Activated CD8-positive, alpha-beta memory T cell treated with anti-CD3 and anti-CD28 coated beads, Interleukin-2, amount 50 U/mL, for 48 hours (primary cell): ENCODE results near the gene SRC.

Experiments used
- DNase-seq: peaks from one replicate; pipeline ENCODE4 v3.0.0-alpha.2; 2020

The SRC gene

DNA sequence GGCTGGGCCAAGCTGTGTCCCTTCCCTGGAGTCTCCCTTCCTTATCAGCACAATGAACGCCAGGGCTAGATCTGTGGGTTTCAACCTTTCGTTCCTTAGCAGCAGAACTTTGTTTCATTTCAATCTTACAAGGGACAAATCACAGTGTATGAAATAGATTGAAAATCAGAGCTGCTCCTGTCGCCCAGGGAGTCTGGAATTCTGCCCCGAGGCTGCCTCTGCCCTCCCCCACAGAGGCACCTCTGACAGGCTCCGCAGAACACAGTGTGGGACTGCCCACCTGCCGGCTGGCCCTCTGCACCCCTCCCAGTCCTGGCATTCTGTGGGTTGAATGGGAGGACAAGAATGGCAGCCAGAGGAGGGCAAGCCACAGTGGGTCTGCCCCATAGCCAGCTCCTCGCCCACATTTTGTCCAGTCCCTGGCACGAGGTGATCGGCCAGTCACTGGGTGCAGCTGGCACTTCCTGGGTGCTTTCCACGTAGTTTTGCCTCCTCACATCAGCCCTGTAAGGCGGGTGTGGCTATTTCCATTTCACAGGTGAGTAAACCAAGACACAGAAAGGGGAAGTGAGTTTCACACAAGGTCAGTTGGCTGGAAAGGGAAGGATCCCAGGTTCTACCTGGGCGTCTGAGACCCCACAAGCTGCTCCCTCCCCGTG, 30.4 kb upstream of the SRC start:
- DNase-seq: no peak

DNA sequence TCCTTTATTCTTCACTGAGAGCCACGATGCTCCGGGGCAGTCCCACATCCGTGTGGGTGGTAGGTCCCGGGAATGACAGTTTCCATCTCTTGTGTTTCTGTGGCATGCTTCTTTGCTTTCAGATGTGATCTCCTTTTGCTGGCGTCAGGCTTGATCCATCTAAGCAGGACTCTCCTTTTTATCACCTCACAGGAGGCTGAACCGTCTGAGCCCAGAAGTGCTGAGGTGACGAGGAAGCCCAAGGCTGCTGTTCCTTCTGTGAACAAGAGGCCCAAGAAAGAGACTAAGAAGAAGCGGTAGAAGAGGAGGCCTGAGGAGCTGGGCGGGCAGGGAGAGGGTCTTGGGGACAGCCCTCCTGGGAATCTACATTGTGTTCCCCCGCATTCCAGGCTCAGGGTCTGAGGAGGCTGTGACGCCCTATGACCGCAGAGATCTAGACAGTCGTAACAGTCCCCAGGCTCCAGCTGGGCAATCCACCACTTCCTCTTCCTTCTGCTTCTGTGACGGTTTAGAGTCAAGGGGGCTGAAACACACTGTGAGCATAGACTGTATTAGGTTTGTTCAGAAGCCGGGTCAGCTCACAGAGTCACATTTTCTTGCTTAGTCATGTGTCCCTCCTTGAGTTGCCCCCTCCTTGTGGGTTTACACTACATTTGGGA, 29.7 kb upstream of the SRC start:
- DNase-seq: no peak

DNA sequence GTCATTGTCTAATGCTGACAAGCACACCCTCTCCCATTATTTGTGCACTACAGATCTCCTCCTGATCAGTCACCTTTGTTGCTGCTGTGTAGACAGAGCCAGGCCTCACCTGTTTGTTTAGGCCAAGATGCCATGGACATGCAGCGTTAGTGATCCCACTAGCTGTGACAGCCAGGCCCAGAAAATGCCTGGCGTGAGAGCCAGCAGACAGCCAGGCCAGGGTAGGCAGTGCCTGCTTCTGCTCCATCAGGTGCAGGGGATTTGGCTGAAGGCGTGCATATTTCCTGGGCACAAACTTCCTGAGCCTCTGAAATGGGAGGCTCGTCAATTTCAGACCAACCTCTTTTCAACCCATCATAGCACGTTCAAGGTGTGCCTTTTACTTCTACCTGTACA, 29.2 kb upstream of the SRC start:
- DNase-seq: no peak

DNA sequence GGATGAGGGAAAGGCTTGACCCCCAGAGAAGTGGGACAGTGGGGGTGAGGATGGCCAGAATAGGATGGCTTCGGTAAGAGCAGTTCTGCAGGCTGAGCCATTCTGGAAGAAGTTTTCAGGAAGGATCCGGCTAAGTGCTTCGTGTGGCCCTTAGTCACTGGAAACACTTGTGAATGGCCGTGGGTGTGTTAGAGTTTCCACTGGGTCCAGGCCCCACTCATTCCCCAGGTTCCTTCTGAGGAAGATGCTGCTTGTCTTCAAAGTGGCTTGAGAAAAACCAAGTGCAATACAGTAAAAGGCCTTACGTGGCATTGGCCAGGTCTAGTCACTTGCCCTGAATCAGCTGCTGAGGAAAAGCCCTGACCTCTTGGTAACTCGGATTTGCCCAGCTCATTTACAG, 28.6 kb upstream of the SRC start:
- no peak for DNase-seq

DNA sequence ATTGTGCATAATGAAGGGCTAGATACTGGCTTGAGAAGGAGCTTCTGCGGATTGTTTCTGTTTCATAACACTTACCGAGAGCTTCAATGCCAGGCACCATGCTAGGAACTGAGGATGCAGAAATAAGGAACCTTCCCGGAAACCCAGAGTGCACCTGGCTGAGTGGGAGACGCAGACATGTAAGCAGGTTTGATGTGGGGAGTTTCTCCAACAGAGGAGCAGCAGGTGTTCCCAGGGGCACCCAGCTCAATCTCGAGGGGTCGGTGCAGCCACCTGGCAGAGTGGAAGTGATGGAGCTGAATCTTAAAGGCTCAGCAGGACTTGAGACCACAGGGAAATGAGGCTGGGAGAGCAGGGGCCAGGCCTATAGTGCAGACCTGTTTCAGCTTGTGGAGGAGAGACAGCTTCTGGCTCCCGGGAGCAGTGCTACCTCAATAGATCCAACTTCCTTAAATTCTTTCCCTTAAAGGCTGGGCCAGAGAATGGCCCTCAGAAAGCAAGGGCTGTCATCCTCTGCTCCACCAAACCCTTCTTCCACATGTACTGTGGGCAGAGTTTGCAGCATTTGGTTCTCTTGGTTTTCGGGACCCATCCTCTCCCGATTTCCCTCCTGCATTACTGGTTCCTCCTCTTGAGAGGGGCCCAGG, 27.8 kb upstream of the SRC start:
- no peak for DNase-seq

DNA sequence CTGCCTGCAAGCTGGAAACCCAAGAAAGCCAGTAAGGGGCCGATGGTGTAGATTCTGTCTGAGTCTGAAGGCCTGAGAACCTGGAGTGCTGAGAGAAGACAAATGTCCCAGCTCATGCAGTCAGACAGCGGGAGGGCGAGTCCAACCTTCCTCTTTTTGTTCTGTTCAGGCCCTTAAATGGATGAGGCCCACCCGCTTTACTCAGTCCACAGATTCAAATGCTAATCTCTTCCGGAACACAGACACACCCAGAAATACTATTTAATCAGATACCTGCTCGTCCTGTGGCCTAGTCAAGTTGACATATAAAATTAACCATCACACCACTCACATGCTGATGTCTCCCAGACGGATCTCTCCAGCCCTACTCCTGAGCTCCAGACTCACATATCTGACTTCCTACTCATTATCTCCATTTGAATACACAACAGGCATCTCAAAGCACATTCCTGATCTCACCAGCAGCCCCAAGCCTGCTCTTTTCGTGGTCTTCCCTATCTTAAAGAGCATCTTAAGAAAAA, 26.7 kb upstream of the SRC start:
- no peak for DNase-seq

DNA sequence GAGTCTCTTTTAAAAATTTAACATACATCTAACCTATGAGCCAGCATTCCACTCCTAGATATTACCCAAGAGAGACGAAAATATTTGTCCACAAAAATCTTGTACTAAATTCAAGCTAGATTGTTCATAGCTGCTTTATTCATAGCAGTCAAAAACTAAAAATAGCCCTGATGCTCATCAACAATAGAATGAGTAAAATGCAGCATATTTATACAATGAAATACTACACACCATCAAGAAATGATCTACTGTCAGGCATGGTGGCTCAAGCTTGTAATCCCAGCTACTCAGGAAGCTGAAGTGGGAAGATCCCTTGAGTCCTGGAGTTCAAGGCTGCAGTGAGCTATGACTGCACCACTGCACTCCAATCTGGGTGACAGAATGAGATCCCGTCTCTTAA, 22.0 kb upstream of the SRC start:
- DNase-seq: no peak

DNA sequence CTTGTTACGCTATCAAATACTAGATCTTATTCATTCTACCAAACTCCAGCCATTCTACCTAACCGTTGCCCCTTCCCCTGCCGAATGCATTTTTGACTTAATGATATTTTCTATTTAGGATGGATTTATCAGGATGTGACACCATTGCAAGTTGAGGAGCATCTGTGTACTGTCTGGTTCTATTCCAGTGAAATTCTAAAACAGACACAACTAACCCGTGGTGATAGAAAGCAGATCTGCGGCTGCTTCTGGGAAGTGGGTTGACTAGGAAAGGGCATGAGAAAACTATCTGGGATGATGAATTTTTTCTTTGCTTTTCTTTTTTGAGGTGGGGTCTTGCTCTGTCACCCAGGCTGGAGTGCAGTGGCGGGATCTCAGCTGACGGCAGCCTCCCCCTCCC, 20.7 kb upstream of the SRC start:
- DNase-seq: no peak

DNA sequence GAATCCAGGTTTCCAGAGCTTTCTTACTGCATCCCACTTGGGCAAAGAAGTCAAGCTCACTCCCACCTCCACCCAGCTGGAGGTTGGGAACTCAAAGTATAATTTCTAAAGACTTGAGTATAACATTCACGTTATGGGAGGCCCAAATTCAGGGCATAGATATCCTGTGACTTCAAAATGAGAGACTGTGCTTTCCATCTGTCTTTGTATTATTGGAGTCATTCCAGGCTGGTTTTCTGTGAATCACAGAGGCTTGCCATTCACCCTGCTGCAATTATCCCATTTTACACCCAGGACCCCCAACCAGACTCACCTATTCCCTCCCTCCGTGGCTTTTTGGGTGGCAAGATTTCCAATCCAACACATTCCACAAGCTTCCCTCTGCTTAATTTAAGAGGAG, 19.3 kb upstream of the SRC start:
- no peak for DNase-seq

DNA sequence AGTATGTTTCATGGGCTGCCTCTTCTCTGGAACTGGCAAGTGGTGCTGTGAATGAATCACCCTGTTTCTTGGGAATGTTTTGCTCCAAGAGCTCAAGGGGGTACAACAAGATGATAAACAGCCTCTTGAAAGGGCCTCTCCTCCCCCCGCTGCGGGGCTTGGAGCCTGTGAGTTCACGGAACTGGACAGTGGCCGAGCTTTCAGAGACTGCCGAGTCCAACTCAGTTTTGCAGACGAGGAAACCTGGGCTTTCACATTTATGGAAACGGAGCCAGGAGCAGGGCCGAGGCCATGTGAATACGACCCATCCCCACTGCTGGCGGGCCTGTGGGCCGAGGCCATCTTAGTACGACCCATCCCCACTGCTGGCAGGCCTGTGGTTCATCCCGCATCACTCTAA, 18.2 kb upstream of the SRC start:
- DNase-seq: no peak

DNA sequence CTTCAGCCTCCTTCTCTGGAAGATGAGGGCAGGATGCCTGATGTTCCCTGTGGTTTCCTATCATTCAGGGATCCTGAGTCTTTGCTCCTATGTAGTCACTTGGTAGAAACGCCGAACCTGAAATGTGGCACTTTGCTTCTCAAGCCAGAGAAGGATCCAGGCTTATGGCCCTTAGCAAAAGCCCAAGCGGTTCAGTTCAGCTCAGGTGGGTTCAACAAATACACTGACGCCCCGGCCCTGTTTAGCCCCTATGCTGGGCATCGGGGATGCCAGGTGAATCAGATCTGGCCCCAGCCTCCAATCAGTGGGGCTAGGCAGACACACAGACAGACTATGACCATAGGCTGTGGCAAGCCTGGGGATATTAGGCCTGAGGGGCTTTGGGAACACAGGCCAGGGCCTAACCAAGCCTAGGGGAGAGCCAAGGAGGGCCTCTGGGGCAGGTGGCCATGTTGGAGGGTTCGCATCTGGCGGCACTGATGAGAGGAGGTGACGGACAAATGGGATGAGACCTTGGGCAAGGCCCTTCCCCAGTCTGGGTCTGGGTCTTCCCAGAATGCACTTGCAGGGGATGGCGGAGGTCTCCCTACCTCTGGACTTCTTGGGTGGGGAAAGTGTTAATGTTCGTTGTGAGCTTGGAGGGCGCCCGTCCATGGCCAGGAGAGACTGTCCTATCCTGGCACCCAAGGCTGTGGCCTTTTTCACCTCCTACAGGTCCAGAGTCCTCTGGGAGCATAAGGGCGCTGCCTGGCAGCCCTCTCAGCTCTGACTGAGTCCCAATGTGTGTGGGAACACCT, 17.6 kb upstream of the SRC start:
- no peak for DNase-seq

DNA sequence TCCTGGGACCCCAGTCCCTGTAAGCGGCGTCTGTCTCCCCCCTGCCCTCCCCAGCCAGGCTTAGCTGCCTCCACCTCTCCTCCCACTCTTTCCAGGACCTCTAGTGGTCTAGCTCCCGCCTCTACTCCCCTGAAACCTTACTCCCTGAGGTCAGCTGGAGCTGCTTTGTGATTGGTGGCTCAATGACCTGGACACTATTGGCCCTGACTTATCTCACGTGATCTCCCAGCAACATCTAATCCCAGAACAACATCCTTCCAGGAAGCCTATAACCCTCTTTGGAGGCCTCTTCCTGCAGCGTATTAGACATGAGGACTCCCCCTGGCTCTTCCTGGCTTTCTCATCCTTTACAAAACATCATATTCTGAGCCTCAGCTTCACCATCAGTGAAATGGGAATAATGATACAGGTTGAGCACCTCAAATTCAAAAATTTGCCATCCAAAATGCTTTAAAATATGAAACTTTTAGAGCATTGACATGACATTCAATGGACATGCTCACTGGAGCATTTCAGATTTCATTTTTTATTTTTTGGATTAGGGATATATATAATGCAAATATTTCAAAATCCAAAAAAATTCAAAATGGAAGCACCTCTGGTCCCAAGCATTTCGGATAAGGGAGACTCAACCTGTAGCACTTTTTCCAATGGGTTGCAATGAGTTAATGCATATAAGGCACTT, 16.3 kb upstream of the SRC start:
- DNase-seq: no peak

DNA sequence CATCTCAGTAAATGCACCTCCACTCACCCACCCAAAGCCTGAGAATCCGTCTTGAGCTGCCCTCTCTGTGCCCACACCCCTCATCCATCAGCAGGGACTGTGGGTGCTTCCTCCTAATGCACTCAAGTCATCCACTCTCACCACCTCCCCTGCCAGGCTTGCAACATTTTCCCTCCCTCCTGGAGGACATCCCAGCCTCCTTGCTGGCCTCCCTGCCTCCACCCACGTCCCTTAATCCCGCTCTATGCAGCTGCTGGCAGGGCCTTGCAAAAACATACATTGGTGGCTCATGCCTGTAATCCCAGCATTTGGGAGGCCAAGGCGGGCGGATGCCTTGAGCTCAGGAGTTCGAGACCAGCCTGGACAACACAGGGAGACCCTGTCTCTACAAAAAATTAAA, 15.6 kb upstream of the SRC start:
- no peak for DNase-seq

DNA sequence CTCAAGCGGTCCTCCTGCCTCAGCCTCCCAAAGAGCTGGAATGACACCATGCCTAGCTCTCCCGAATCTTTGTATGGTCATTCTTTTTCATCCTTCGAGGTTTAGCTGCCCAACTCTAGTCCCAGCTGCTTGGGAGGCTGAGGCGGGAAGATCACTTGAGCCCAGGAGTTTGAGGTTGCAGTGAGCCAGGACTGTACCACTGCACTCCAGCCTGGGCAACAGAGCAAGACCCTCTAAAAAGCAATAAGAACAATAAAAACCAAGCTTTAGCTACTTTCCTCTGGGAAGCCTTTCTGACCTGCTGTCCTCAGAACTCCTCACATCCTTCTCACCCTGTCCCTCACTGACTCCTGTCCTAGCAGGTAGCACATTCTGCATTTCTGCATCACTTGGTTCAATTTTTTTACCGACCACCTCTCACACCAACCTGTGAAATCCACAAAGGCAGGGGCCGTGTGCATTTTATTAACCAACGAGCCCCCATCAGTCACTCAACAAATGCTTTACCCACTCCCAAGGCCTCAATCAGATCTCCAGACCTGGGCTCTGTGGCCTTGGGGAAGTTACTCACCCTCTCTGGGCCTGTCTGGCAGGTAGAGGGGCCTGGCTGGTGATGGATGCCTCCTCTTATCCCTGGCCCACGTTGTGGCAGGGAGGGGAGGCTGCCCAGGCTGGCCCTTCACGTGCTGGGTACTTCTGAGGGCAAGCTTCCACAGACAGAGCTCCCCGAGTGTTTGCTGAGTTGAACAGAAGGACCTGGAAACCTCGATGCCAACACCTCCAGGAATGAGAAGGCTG, 14.7 kb upstream of the SRC start:
- DNase-seq: no peak

DNA sequence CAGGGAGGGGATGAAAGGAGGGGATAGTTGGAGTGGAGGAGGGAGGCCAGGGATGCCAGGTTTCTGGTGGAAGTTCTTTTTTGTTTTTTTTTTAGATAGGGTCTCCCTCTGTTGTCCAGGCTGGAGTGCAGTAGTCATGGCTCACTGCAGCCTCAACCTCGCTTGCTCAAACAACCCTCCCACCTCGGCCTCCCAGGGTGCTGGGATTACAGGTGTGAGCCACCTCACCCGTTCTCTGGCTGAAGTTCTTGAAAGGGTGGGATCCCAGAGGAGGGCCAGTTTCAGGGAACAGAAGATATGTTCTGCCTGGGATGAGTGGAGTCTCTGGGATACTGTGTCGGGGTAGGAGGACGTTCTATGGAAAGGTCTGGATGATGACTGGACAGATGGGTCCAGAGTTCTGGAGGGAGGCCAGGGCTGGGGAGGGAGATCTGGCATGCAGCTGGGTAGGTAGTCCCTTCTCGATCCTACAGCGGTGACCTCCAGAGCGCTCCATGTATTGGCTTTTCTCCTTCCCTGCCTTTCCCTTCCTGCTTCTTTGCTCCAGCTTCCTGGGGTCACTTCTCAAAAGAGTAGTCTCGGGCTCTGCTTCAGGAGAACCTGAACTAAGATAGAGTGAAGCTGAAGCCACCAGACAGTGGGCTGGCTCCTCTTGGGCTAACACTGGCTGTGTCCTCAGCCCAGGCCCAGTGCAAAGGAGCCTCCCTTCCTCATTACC, 12.7 kb upstream of the SRC start:
- no peak for DNase-seq

DNA sequence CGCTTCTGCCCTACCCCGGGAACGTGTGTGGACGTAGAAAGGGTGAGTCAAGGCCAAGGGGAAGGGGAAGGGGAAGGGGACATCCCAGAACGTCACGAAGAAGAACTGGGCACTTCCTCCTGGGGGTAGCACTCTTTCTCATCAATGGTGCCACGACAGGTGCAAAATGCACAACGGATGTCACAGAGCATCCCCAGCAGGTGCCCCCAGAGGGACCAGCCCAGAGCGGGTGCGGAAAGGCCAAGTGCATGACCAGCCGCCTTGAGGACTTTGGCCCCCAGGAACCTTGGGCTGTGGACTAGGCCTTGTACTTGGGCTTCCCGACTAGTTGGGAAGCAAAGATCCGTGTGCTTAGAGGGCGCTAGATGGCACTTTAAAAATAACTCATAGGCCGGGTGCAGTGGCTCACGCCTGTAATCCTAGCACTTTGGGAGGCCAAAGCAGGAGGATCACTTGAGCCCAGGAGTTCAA, 12.1 kb upstream of the SRC start:
- no peak for DNase-seq

DNA sequence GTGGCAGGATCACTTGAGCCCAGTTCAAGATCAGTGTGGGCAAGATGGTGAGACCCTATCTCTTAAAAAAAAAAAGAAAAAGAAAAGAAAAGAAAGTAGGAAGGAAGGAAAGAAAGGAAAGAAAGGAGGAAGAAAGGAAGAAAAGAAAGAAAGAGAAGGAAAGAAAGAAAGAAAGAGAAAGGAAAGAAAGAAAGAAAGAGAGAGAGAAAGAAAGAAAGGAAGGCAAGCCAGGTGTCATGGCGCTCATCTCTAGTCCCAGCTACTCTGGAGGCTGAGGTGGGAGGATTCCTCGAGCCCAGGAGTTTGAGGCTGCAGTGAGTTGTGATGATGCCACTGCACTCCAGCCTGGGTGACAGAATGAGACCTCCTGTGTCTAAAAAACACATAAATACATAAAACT, 11.5 kb upstream of the SRC start:
- no peak for DNase-seq

DNA sequence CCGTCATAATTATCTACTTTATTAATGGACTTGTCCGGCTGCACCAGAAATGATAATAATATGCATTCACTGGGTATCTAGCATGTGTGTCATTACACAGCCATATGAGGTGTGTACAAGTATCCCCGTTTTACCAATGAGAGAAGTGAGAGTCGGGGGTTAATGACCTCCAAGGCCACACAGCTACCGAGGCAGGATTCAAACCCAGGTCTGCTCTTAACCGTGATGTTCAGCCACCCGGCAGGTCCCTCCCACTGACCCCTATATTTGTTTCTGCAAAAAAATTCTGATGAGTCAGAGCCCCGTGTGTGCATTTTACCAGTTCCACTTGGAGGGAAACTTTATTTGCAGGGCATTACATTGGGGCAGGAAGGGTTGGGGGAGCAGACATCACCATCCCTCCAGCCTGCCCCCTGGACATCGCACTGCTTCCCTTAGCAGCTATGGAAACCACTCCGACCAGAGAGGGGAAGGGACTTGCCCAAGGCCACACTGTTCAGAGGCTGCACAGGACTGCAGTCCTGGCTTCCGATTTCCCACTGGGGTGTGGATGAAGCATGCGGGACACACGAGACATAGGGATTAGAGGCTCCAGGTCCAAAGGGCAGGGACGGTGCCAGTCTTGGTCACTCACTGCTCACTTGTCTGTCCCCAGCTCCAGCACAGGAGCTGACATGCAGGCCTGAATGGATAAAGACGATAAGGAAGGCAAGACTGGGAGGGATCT, 10.1 kb upstream of the SRC start:
- no peak for DNase-seq

DNA sequence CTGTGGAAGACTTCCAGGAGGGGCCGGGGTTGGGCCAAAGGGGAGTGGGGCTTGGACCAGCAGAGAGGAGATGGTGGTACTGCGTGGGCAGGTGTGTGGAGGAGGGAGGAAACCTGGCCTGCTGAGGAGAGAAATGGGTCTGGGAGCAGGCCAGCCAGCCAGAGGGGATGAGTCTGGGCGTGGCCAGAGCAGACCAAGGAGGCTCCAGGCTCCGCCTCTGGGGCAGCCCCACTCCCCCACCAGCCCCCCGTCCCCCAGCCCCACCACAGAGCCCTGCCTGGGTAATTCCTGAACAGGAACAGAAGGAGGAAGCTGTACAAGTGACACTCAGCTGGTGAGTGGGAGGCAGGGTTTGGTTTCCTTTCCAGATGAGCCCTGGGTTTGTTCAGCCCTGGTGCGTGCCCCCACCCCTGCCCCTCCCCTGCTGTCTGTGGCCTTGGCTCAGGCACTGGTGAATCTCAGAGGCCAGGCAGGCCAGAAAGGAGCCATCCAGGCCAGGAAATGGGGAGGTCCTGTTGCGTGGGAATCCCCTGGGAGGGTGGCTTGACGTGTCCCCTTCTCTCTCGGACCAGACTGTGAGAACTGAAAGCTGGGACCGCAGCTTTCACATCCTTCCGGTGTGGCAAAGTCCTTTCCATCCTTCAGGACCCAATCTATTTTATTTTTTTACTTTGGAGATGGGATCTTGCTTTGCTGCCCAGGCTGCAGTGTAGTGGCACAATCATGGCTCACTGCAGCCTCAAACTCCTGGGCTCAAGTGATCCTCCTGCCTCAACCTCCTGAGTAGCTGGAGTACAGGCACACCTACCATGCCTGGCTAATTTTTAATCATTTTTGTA, 9.4 kb upstream of the SRC start:
- no peak for DNase-seq
